Ishikawa (cell line): Measurements from ENCODE around the gene SCGB1A1.

Source experiments
- CEBPB ChIP-seq: IDR thresholded peaks from 2 replicates; pipeline ENCODE4 v1.6.1; 2012
- CREB1 ChIP-seq: IDR thresholded peaks from 2 replicates; pipeline ENCODE4 v1.6.1; 2012; ENCODE audit warnings: low read depth
- EGR1 ChIP-seq: IDR thresholded peaks from 2 replicates; pipeline ENCODE4 v1.6.1; 2012
- EP300 ChIP-seq: IDR thresholded peaks from 2 replicates; pipeline ENCODE4 v1.6.1; 2012; ENCODE audit warnings: borderline replicate concordance
- FOXM1 ChIP-seq: IDR thresholded peaks from 2 replicates; pipeline ENCODE4 v1.6.1; 2012; ENCODE audit warnings: low read depth, borderline replicate concordance
- MAX ChIP-seq: IDR thresholded peaks from 2 replicates; pipeline ENCODE4 v1.6.1; 2012
- NFIC ChIP-seq: IDR thresholded peaks from 2 replicates; pipeline ENCODE4 v1.6.1; 2012
- RAD21 ChIP-seq: IDR thresholded peaks from 2 replicates; pipeline ENCODE4 v1.6.1; 2012; ENCODE audit warnings: low read depth
- REST ChIP-seq: IDR thresholded peaks from 2 replicates; pipeline ENCODE4 v1.6.1; 2012; ENCODE audit warnings: low read depth, mild to moderate bottlenecking
- TAF1 ChIP-seq: IDR thresholded peaks from 2 replicates; pipeline ENCODE4 v1.6.1; 2012; ENCODE audit warnings: low read depth, mild to moderate bottlenecking
- TCF12 ChIP-seq: IDR thresholded peaks from 2 replicates; pipeline ENCODE4 v1.6.1; 2012; ENCODE audit warnings: low read depth
- TEAD4 ChIP-seq: IDR thresholded peaks from 2 replicates; pipeline ENCODE4 v1.6.1; 2012
- USF1 ChIP-seq: IDR thresholded peaks from 2 replicates; pipeline ENCODE4 v1.6.1; 2012
- YY1 ChIP-seq: IDR thresholded peaks from 2 replicates; pipeline ENCODE4 v1.6.1; 2012; ENCODE audit warnings: low read depth

GRCh38 chr11:62400281-62400680, 18.6 kb upstream of the SCGB1A1 start:
- TF ChIP-seq FOXM1 (no peak), REST (no peak), MAX (no peak), USF1 (no peak), EP300 (no peak), EGR1 (no peak), TEAD4 (no peak), RAD21 (no peak), CEBPB (no peak), TCF12 (no peak), YY1 (no peak), TAF1 (no peak), CREB1 (no peak), NFIC (no peak)
